ENCODE results near the gene SAE1. TPM values are rescaled to one million over a fixed set of nuclear protein-coding genes. Genes with fewer than 3 reads are reported as not detected.

SAE1 gene
- polyA plus RNA-seq, 2 of the 4 experiments (the other 2 are of a cell fraction): 206 to 249 TPM

DNA sequence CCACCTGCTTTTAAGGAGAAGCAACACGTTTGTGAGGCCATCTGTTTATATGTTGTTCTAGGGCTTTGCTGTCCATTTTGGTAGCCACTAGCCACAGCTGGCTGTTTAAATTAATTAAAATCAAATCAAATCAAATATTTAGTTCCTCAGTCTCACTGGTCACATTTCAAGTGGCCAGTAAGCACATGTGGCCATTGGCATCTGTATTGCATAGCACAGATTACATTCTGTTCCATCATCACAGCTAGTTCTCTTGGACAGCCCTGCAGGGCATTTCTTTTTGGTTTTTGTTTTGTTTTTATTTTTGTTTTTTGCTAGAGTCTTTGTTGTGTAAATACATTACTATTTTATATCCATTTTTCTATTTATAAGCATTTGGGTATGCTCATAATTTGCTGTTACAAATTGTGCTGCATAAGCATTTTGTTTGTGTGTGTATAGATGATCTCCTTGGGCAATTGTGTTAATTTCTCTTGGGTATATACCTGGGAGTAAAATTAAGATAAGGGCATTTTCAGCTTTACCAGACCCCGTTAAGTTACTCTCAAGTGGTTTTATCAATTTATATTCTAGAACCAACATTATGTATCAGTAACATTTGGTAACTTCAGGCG lies 31.3 kb downstream of the SAE1 start:
- TF ChIP-seq EHF (CRISPR knock-in tag; IDR thresholded peaks at IDR 0.05) (no peak), MAFK (IDR thresholded peaks at IDR 0.05; ENCODE audit: partially characterized antibody) (peak; percentile 95)
- ChIA-PET POLR2A (no interaction called here), CTCF (interaction anchor here (0.6 to 26.9 kb wide), 8 partner anchors 10 to 83 kb away, joined by 3 to 364 read pairs (median 4); partner anchors contain the start of gene SAE1)
- 74% methylated on average over 3 of the region's 3 CpGs for WGBS (ENCODE audit: missing lambda C conversion rate)
- no peak overlapping the region for H3K4me3 ChIP-seq
- H3K27ac ChIP-seq: no peak overlapping the region
- no peaks in the 10 kb centered on the region for H3K9me3 ChIP-seq
- ATAC-seq (no peak), DNase-seq (ENCODE audit: low read depth in 1 of 2, low spot score in 1 of 2) (no peak), FAIRE-seq (no peak)
- H3K4me1 ChIP-seq: peaks cover 27% of the 10 kb centered on the region
- H3K4me2 ChIP-seq: no peak overlapping the region

DNA sequence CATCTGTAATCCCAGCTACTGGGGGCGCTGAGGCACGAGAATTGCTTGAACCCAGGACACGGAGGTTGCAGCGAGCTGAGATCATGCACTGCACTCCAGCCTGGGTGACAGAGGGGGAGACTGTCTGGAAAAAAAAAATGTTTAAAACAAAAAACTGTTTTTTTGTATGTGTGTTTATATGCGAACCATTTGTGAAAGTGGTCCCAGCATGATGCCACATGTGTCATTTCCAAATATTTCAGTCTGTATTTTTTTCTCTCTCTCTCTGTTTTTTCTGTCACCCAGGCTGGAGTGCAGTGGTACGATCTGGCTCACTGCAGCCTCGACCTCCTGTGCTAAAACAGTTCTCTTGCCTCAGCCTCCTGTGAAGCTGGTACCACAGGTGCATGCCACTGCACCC lies 37.4 kb downstream of the SAE1 start:
- Histone ChIP-seq H3K4me2 (no peak overlapping the region), H3K27ac (no peak overlapping the region), H3K4me1 (no peaks in the 10 kb centered on the region), H3K9me3 (no peaks in the 10 kb centered on the region), H3K4me3 (no peak overlapping the region)
- FAIRE-seq (no peak), DNase-seq (ENCODE audit: low read depth in 1 of 2, low spot score in 1 of 2) (no peak), ATAC-seq (no peak)
- 88% methylated on average over 7 of the region's 7 CpGs for WGBS (ENCODE audit: missing lambda C conversion rate)
- no peak for TF ChIP-seq FOXS1 (CRISPR knock-in tag; IDR thresholded peaks at IDR 0.05)
- no peak for TF ChIP-seq RFX5 (IDR thresholded peaks at IDR 0.05)
- no peak for TF ChIP-seq ZSCAN20 (CRISPR knock-in tag; IDR thresholded peaks at IDR 0.05)
- TF ChIP-seq, protein P1, sequence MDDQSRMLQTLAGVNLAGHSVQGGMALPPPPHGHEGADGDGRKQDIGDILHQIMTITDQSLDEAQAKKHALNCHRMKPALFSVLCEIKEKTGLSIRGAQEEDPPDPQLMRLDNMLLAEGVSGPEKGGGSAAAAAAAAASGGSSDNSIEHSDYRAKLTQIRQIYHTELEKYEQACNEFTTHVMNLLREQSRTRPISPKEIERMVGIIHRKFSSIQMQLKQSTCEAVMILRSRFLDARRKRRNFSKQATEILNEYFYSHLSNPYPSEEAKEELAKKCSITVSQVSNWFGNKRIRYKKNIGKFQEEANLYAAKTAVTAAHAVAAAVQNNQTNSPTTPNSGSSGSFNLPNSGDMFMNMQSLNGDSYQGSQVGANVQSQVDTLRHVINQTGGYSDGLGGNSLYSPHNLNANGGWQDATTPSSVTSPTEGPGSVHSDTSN (IDR thresholded peaks at IDR 0.05): no peak
- TF ChIP-seq KDM1A (IDR thresholded peaks at IDR 0.05; ENCODE audit: low read depth): no peak
- TF ChIP-seq RCOR1 (IDR thresholded peaks at IDR 0.05; ENCODE audit: low read depth, low read length): no peak
- no peak for TF ChIP-seq RAD21 (conservative IDR thresholded peaks at IDR 0.05 in 1 of 2, IDR thresholded peaks at IDR 0.05 in 1 of 2)
- no peak for TF ChIP-seq EHF (CRISPR knock-in tag; IDR thresholded peaks at IDR 0.05)
- TF ChIP-seq NFE2L2 (conservative IDR thresholded peaks at IDR 0.05; ENCODE audit: low read length): no peak
- no peak for TF ChIP-seq RNF2 (IDR thresholded peaks at IDR 0.05; ENCODE audit: borderline replicate concordance, low read depth)
- TF ChIP-seq, protein P2, sequence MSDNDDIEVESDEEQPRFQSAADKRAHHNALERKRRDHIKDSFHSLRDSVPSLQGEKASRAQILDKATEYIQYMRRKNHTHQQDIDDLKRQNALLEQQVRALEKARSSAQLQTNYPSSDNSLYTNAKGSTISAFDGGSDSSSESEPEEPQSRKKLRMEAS (IDR thresholded peaks at IDR 0.05): no peak
- no peak for TF ChIP-seq FOSL2 (IDR thresholded peaks at IDR 0.05)
- TF ChIP-seq FOSL2 (CRISPR knock-in tag; IDR thresholded peaks at IDR 0.05): no peak
- TF ChIP-seq, protein P3, sequence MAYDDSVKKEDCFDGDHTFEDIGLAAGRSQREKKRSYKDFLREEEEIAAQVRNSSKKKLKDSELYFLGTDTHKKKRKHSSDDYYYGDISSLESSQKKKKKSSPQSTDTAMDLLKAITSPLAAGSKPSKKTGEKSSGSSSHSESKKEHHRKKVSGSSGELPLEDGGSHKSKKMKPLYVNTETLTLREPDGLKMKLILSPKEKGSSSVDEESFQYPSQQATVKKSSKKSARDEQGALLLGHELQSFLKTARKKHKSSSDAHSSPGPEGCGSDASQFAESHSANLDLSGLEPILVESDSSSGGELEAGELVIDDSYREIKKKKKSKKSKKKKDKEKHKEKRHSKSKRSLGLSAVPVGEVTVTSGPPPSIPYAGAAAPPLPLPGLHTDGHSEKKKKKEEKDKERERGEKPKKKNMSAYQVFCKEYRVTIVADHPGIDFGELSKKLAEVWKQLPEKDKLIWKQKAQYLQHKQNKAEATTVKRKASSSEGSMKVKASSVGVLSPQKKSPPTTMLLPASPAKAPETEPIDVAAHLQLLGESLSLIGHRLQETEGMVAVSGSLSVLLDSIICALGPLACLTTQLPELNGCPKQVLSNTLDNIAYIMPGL (CRISPR knock-in tag; IDR thresholded peaks at IDR 0.05; ENCODE audit: borderline replicate concordance): no peak
- no peak for TF ChIP-seq CEBPB (IDR thresholded peaks at IDR 0.05)
- no peak for TF ChIP-seq JUN (IDR thresholded peaks at IDR 0.05)
- TF ChIP-seq CHD2 (IDR thresholded peaks at IDR 0.05; ENCODE audit: low read length, partially characterized antibody): no peak
- no peak for TF ChIP-seq MYC (IDR thresholded peaks at IDR 0.05; ENCODE audit: borderline replicate concordance, low read length)
- no peak for TF ChIP-seq NR3C1 (IDR thresholded peaks at IDR 0.05)
- ChIA-PET CTCF (interaction anchor here (0.8 to 7.8 kb wide), 9 partner anchors 10 to 155 kb away, joined by 3 to 56 read pairs (median 11); no protein-coding TSS in a partner anchor), POLR2A (interaction anchor here (0.6 kb wide), 1 partner anchor 75 kb away, joined by 3 read pairs; no protein-coding TSS in a partner anchor)
